ENCODE results near the gene LOXL1. TPM values are rescaled to one million over a fixed set of nuclear protein-coding genes. Genes with fewer than 3 reads are reported as not detected.

Gene LOXL1
- total RNA-seq, 1 donor from 2014 or later, result 18.9 TPM

DNA sequence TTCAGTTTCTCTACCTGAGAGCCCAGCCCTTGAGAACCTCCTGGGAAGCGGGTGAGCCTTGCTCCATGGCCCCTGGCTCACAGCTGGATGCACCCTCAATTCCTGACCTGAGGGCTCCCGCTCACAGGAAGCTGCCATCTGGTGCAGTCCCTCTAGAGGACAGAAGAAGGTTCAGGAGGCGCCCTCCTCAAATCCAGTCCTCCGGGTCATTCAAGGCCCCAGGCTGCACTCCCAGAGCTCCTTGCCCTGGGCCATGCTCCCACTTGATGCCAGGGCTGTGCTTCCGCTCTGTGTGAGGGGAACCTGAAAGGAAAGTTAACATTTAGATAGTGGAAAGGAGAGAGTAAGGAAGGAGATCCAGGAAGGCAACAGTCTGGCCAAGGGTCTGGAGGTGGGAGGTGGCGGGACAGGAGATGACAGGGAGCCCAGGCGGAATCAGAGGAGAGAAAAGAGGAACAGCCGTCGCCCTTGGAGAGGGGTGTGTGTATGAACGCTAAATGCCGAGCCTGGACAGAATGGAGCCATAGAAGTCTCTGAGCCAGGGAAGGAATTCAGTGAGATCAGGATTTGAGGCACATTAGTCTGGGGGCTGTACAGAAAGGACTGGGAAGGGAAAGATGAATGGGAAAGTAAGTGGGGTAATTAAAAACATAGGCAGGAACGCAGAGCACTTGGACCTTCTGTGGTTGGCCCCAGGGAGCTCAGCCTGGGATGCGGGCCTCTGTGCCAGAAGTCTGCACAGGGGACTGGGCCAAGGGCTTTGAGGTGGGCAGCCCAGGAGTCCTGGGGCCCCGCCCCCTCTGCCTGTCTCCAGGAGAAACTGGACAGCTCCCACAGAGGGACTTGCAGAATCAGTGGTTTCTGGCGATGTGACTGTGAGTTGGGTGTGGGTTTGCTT lies 26.8 kb upstream of the LOXL1 start:
- DNase-seq, result peak; percentile 16

DNA sequence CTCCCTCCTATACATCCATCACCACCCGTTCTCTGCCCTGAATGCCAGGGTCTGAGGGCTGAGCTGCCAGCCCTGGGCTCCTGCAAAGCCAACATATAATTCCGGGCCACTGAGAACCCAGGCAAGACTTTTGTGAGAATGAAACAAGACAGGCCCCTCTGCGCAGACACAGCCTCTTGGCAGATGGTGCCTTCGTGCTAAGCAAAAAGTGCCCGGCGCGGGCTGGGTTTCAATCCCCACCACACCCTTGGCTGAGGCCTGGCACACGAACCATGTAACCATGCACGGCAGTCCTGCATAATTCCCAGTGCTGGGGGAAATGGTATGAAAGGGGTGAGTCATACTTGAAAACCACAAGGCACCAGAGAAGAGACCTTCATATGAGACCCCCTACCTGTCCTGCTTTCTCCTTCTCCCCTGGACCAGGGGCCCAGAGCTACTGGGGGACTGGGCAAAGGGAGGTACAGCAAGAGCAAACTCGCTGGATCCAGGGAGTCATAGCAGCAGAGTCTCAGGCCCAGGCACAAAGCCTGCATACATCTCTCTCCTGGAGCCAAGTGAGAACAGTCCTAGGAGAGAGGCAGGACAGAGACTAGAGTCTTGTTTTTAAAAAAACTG lies 26.1 kb upstream of the LOXL1 start:
- DNase-seq, result peak; percentile 74

DNA sequence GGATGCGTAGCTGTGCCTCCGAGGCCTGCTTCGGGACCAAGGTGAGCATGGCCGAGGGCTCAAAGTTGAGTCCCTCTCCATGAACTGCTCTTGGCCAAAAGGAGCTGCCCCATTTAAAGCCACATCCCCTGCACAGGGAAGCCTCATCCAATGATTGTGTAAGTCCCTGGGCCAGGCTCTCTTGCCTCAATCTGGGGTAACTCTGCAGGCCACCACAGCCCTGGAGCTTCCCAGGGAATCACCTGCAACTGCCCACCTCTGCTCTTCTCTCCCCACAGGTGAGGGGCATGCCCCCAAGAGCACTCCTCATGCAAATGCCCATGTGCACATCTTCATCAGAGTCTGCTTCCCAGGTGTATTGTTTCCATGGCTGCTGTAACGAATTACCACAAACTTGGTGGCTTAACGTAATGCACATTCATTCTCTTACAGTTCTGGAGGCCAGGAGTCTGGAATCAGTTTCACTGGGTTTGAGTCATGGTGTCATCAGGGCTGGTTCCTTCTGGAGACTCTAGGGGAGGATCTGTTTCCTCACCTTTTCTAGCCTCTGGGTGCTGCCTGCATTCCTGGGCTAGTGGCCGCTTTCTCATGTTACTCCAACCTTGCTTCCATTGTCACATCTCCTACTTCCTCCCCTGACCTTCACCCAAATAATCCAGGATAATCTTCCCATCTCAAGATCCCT lies 25.0 kb upstream of the LOXL1 start:
- no peak for DNase-seq

DNA sequence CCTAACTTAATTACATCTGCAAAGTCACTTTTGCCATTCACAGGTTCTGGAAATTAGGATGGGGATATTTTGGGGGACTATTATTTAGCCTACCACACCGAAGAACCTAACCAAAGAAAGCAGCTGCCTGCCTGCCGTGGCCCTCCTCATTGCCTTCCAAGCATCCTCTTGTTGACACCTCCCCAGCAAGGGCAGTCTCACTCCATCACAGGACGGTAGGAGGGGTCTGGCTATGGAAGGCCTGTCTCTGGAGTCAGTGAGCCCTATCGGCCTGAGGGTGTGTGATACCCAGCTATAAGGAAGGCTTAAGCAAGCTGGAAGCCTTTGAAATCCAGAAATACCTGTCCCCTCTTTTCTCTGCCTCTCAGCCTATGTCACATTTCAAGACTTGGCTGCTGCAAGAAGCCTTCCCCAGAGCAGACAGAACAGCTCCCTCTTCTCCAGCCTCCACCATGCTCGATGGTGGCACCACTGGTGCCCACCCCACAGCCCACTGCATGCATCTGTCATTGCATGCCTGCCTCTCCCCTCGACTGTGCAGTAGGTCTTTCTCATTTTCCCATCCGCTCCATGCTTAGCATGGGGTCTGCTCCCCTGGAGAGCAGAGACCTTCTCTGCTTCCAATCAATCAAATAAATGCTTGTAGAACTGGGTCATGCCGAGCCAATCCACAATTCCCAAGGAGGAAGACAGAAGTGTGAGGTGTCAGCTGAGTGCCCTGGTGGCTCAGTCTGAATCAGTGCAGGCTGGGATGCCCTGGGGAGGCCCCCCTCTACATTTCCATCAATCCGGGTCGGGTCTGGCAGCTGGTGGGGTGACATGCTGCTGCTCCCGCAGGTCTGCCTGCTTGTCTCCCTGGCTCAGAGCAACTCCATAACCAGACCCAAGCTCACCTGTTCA lies 23.9 kb upstream of the LOXL1 start:
- DNase-seq, result no peak

DNA sequence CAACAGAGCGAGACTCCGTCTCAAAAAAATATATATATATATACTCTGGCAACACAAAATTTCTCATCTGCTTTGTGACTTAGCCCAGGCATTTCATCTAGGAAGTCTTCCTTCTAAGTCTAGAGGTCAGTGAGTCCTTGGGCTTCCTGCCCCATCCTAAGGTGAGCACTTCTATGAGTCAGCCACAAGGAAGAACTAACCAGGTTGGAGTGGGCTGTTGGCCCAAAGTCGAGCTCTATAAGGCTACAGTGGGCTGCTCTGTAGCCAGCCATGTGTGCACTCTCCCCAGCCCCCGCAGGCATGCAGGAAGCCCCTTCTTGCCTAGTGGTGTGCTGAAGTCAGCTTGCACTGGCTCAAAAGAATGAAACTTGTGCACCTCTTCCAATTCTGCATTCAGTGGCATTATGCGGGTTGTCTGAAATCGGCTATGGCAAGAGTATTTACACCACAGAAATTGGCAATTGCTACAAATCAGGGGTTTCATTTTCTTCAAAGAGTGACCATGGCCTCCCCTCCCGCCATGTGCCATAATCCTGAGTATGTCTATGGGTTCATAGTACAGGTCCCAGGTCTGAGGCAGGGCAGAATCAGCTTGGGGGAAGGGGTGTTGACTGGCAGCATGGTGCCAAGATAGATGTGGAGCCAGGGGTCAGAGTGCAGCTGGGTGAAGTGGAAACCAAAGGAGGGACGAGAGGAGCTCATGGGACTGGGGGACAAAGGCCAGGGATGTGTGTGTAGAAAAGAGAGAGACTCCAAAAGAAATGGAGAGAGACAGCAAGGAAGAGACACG lies 22.0 kb upstream of the LOXL1 start:
- no peak for DNase-seq

DNA sequence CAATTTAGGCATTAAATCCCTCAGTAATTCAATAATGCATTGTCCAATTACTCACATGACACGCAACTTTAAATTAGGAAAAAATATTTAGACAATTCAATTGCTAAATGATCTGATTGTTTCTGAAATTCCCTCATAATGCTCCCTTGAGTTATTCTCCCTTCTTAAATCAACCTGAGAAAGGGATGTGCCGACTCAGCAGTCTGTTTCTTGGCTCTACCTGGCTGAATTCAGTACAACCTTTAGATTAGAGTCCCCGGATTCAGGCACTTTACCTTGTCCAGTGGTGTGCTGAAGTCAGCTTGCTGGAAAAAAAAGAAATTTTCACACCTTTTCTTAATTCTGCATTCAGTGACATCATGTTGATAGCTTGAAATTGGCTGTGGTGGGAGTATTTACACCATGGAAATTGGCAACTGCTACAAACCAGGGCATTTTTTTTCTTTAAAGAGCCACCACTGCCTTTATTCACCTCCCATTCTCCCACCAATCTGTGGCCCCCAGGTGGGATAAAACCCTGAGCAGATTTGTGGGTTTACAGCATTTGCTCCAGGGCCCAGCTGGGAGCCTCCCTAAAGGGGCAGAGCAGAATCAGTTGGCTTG lies 20.9 kb upstream of the LOXL1 start:
- DNase-seq, result no peak

DNA sequence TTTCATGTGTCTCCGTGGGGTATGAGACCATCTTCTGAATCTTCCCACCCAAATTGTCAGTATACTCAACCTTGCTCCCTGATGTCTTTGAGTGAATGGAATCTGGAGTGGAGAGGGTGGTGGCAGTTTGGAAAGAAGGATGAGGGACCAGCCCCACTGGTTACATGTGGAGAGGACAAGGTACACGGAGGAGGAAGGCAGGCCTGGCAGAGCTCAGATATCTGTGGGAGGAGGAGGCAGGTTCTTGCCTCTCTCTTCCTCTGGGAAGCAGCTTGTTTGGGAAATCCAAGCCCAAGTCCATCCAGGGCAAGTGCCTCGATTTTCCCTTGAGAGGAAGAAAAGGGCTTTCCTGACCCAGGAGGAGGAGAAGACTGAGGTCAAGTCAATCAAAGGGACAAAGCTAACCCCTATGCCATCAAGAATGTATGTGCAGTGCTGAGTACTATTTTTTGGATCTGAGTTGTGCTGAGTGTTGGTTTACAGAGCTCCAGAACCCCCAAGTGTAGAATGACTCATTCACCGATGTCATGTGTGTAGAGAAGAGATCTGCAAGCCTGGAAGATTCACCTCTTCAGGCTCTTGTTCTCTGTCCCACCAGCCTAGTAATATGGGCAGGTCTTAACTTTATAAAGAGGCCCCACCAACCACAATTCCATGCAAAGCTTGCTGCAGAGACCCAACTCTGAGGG lies 19.8 kb upstream of the LOXL1 start:
- no peak for DNase-seq

DNA sequence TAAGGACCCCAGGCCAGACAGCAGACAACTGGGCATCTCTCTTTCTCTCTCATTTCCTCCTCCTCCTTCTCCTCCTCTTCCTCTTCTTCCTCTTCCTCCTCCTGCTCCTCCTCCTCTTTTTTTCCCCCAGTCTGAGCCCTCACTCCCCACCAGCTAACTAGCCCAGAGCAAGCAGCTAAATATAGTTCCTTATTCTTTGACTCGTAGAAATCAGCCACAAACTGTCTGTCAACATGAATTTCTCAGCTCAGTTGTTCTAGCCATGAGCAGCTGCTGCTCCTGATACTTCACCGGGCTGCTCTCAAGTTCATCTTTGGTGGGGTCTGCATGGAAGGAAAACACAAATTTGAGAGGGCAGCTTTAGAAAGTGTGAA lies 19.2 kb upstream of the LOXL1 start:
- DNase-seq, result peak; percentile 38

DNA sequence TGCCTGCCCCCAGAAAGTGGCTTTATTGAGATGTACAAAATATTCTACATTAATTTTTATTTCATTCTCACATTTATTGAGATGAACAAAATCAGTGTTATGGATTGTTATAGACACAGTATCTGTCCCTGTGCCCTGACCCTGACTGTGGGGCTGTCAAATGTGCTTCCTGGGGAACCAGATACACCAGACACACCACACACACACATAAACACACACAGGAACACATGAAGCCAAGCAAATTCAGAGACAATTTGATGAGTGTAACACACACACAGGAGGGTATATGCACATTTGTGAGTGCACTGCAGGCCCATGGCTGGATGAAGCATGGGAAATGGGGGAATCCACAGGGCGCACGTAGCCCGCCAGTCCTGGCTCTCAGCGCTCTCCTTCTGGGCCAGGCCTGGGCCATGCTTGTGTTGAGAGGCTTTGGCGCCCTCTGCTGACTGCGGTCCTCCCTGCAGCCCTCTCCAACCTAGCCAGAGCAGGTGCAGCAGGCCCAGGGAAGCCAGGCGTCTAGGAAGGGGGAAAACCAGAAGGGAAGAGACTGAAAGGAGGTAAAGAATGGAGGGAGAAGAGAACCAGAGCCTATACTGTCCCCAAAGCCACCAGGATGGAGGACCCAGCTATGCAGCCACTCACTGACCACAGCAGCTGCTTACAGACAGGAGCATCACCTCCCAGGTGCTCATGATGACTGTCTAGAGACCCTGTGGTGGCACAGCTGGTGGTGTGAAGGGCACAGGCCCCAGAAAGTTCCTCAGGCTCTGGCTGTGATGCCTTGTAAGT lies 18.0 kb upstream of the LOXL1 start:
- DNase-seq, result peak; percentile 93

DNA sequence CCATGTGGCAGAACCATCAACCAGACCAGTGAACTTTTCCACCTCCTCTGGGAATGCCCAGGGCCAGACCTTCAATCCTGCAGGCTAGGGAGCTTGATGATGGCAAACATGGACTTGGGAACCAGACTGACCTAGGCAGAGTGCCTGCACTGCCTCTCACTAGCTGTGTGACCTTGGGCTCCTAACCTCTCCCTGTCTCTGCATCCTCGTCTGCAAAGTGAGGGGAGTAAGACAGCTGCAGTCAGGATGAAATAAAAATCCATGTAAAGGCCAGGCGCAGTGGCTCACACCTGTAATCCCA lies 17.5 kb upstream of the LOXL1 start:
- no peak for DNase-seq

DNA sequence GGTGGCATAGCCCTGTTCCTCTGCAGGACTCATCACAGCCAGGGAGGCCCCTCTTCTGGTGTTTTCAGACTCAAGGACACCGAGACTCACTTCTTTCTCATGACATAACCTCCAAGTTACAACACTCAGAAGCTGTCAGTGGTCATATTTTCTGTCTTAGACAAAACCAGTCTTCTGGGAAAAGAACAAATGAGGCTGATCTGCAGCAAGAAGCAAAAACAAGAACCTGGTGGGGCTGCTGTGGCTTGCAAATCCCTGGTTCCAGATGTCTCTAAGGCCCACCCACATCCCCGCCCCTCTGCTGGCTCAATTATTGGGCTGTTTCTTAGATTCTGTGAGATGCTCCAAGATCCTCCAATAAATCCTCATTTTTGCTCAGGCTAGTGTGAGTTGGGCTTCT lies 16.6 kb upstream of the LOXL1 start:
- DNase-seq, result no peak

DNA sequence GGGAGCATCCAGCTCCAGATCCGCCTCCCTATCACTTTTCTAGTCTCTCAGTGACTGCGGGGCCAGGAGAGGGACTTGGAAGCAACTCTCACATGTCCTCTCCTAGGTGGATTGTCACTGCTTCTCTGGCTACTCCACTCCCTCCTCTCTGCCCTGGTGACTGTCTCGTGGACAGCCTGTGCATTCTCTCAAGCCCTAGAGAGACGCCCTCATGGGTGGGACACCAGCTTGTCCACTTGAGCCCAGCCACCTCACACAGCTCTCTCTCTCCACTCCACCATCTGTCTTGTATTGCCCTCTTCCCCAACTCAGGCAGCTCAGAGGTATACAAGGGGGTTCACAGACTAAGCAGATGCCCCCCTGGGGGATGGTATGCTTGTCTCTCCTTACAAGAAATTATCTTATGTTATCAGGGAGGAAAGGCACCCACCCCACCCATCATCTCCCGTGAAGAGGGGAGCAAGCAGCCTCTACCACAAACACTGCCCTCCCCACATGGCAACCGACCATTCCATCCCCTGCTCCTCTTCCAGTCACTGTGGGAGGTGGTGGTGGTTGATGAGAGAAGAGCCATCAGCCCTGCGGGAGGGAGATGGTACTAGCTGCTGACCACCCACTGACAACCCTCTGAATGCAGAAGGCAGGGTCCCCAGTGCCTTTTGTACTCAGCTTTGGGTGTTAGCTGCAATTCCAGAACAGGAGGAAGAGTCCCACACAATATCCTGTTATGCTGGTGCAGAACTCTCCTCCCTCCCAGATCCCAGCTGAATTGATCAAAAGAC lies 15.5 kb upstream of the LOXL1 start:
- DNase-seq, result no peak

DNA sequence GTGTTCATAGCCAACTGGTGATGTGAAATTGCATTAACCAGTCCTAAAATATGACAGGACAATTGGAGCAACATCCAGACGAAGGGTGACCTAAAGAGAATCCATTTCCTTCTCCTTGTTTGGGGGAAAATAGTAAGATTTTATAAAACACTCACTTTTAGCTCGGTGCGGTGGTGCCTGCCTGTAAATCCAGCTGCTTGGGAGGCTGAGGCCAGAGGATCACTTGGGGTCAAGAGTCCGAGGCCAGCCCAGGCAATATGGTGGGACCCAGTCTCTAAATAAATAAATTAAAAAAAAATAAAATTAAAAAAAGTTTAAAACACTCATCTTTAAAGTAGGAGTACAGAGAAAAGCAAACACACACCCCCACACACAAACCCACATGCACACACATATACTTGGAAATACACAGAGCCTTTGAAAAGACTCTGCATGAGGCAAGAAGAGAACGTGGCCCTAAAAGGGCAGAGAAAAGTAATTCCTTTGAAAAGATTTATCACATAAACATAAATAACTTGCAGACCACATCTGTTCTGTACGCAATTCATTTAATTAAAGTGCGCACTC lies 14.1 kb upstream of the LOXL1 start:
- no peak for DNase-seq

DNA sequence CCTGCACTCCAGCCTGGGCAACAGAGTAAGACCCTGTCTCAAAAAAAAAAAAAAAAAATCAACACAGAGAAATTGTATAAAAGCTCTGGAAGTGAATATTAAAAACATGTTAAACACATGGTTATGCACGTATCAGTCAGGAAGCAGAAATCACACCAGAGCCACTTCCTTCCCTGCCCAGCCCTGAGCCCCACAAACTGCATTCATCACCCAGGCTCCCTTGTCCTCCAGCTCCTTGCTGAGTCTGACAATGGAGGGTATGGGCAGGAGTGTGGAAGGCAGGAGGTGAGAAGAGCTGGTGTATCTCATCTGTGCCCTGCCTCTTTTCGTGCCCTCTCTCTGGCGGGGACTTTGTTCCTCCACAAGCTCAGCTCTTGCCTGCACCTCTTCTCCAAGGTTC lies 12.1 kb upstream of the LOXL1 start:
- DNase-seq, result no peak

DNA sequence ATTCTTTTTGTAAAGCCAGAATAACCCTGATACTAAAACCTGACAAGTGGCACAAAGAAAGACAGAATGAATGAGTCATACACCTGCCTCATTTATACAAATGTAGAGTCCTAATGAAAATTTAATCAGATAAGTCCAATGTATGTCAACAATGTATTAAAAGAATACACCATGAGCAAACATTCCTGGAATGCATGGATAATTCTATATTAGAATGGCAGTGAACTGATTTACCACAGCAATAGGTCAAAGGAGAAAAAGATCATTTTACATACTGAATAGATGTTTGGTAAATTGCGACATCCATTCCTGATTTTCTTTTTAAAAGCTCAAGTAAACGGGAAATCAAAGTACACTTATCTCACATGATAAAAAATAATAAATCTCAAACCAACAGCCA lies 11.2 kb upstream of the LOXL1 start:
- DNase-seq, result no peak

DNA sequence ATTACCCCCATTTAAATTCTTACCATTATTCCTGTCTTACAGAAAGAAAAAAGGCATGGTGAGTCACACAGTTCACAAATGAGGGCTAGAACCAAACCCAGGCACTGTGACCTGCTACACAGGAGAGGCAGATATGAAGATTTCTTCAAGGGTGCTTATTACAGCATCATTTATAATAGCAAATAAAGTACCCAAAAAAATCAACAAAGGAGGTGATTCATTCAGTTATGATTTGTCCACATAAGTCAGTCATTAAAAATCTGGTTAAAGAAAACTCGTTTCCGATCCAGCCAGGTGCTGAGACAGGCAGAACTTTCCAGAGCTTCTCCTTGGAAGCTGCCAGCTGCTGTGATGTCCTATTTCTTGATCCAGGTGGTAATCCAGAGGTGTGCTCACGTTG lies 7.5 kb upstream of the LOXL1 start:
- DNase-seq, result no peak

DNA sequence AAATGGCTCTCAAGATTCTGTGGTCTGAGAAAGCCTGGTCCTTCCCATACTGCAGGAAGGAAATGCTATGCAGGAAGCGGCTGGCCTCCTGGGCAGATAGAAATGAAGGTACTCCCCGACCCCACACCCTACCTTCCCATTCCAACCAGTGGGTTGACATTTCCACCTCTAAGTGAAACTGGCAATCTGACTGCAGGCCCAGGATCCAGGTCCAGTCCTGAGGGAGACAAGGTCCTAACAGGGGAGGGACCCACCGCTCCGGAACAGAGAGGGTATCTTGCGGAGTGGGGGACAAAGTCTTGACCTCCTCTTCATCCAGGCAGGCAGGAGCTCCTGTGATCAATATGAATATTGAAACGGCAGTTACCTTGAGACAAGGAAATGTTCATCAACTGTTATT lies 6.6 kb upstream of the LOXL1 start:
- no peak for DNase-seq

DNA sequence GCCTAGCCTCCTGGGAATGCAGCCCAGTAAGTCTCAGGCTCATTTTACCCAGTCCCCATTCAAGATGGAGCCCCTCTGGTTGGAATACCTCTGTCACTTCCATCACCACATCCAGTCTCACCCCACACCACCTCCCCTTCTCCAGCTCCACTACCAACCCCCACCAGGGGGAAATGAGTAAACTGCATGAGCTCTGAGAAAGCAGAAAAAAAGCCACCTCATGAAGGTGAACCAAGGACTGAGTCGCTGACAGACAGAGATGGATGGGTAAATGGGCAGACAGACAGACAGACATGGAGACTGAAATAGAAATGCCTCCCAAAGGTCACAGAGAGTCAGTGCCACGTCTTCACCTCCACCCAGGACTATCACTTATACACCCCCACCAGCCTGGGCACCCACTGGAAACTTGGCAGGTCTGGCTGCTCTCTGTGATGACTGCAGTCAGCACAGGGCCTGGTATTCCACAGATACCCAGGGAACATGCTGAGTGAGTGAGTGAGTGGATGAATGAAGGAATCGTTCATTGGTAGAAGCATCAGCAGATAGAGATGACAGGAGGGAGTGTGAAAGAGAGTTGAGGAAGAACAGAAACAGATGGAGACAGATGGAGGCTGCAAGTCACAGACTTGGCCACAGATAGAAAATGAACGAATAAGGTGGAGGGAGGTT lies 4.9 kb upstream of the LOXL1 start:
- no peak for DNase-seq

Measured in tongue (tissue), 2 donors.